GM21825 (cell line): ENCODE data around the gene KCNJ18.
"Not testable (repeated sequence)": the region's sequence is repeated elsewhere in the genome, so short reads cannot be mapped to it uniquely, and the experiment has no call there.

Experiments used
- ATAC-seq: cut with Tn5 transposase; IDR thresholded peaks from one replicate; pipeline ENCODE4 v1.9.1; 2021; ENCODE audit warnings: mild to moderate bottlenecking, moderate library complexity; ENCODE audit not compliant: unreplicated experiment

KCNJ18 gene

DNA sequence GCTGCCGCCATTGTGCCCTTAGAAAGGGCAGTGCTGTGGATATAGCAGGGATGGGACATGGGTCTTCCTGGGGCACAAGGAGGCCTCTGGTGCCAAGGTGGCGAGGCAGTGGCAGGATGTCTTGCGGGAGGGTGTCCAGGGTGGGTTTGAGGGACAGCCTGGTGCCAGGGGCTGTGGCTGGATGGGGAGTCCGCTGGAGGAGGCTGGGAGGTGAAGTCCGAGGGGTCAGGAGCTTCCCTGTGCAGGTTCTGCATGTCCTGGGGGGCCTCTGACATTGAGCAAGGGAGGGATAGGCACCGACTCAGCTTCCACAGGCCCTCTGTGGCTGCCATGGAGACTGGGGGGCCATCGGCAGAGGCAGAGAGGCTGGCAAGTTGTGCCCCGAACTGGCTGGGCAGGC lies 9.7 kb downstream of the KCNJ18 start:
- not testable (repeated sequence) for ATAC-seq

DNA sequence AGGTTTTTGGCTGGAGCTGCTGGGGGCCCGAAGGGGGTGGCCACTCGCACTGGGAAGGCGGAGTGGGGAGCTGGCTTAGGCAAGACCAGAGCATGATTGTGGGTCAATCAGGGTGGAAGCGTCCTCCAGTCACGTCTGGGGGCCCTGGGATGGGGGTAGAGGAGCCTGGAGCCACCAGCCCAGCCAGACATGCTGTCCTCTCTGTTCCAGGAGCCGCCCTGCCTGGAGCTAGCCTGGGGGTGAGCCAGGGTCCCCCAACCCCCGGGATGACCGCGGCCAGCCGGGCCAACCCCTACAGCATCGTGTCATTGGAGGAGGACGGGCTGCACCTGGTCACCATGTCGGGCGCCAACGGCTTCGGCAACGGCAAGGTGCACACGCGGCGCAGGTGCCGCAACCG lies 10.2 kb downstream of the KCNJ18 start:
- not testable (repeated sequence) for ATAC-seq

DNA sequence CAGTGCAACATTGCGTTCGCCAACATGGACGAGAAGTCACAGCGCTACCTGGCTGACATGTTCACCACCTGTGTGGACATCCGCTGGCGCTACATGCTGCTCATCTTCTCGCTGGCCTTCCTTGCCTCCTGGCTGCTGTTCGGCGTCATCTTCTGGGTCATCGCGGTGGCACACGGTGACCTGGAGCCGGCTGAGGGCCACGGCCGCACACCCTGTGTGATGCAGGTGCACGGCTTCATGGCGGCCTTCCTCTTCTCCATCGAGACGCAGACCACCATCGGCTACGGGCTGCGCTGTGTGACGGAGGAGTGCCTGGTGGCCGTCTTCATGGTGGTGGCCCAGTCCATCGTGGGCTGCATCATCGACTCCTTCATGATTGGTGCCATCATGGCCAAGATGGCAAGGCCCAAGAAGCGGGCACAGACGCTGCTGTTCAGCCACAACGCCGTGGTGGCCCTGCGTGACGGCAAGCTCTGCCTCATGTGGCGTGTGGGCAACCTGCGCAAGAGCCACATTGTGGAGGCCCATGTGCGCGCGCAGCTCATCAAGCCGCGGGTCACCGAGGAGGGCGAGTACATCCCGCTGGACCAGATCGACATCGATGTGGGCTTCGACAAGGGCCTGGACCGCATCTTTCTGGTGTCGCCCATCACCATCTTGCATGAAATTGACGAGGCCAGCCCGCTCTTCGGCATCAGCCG lies 10.8 kb downstream of the KCNJ18 start:
- ATAC-seq = not testable (repeated sequence)

DNA sequence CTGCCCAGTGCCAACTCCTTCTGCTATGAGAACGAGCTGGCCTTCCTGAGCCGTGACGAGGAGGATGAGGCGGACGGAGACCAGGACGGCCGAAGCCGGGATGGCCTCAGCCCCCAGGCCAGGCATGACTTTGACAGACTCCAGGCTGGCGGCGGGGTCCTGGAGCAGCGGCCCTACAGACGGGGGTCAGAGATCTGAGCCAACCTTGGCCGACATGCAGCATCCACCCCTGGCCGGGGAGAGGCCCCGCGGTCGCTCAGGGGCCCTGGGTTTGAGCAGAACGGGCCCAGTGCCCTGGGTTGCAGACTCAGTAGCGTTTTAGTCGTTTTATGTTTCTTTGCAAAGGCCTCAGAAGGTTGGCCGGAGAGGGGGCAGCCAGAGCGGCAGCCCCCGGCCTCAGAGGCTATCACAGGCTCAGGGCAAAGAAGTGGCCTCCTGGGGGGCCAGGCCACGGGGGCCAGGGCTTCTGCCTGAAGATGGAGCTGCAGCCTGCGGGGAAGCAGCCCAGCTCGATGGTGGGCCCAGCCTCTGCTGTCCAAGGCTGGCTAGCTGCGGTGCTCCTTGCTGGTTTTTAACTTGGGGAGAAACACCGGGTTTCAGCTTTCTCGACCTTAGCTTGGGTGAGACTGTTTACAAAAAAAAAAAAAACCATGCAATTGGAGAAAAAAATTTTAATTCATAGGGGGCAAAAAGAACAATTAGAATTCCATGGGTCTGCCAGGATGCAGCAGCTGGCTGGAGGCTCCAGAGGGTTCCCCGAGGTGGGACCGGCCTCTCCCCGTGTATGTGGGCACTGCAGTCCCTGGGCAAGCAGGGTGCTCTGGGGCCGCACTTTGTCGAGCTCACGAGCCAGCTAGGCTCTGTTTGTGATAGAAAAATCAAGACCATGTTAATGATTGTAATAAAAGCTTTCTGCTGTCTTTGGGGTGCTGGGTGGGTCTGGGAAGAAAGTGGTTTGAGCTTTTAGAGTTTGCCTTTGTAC lies 11.9 kb downstream of the KCNJ18 start:
- ATAC-seq = not testable (repeated sequence)

DNA sequence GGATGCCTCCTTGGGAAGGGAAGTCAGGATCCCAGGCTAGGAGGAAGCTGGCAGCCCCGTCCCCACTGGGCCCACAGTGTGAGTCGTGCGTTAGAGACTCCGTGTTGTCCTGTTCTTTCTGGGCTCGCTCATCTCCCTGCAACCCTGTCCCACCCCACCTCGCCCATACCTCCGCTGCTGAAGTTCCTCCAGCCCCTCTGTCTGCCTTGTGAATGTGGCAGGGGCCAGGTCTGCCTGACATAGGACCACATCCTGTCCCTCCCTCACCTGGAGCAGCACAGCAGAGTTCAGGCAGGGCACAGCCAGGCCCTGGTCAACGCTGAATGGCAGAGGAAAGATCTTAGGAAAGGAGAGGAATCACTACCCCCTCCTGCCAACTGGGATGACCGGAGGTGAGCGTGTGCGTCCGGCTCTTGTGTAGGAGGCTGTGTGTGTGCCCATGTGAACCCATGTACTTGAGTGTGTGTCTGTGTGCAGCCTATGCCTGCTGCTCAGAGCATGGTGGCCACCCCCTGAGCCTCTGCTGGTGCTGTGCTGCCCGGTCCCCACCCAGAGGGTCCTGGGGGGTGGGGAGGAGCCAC lies 12.8 kb downstream of the KCNJ18 start:
- ATAC-seq = no peak

DNA sequence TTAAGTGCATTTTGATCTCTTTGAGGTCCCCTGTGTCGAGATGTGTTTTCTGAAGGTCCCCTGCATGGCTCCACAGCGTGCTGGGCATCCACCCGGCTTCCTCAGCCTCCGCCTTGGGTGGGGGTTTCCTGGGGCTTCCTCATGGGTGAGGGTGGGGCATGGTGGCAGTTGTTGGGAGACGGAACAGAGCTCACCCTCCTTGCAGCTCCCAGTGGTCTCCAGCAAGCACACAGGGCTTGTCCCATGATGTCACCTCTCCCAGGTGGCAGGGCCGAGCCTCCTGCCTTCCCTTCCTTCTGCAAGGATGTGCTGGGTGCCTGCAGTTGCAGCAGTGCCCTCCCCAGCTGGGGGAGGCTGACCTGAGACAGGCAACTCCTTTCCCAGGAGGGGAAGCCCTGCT lies 13.4 kb downstream of the KCNJ18 start:
- not testable (repeated sequence) for ATAC-seq

DNA sequence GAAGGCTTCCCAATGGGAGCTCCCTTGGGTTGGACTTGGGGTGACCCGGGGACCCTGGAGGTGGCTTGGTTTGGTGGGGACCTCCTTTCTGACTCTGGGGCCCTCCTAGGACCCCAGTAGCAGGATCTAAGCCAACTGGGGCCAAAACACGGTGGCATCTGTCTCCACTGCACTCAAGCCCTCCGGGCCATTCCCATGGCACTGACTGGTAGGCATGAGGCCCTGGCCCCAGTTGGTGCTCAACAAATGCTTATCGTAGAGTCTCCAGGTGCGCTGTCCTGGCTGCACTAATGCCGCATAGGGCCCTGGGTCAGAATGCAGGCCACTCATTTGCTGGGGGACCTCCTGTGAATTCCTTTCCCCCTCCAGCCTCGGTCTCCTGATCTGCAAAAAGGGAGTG lies 14.2 kb downstream of the KCNJ18 start:
- not testable (repeated sequence) for ATAC-seq

DNA sequence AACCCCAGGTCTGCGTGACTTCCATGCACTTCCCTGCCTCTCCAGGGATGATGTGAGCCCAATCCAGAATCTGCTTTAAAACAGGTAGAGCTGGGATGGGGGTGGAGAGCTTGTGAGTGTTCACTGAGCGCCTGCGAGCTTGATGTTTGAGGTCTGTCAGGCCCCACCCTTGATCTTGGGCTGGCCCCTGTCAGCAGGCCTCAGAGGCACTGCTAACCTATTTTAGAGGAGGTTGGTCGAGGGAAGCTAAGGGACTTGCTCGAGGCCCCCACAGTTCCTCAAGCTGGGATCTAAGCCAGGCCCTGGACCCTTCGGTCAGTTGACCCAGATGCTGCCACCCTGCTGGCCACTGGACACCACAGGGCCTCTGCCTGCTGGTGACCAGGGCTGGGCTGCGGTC lies 14.8 kb downstream of the KCNJ18 start:
- ATAC-seq = not testable (repeated sequence)

DNA sequence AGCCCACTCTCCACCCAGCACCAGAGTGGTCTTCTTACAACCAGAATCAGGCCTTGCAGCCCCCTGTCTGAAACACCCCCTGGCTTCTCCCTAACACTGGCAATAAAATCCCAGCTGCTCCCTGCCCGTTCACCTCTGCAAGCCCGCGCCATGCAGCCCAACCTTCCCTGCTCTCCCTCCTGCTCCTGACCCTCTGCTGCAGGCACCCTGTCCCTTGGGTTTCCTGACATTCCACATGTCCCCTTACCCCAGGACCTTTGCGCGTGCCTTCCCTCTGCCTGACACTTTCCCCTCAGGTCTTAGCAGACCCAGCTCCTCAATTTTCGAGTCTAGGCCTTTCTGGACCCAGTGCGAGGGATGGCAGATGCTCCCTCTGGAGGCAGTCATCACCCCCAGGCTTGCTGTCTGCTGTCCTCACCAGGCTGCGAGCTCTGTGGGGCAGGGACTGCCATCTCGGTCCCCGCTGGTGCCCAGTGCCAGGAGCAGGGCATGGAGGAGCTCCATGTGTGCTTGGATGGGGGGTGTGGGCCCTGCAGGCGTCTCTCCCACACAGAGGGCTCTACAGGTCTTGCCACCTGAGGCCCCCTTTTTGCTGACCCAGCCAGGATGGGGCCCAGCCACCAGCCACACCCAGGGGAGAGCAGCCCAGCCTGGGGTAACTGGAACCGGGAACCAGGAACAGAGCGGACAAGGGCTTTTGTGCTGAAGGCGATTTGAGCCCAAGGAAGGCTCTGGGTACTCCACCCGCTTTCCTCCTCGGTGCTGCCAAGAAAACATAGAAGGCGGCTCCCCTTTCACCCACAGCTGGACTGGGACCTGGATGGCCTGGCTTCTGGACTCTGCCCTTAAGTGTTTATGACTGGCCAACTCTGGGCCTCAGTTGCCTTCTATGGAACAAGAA lies 15.6 kb downstream of the KCNJ18 start:
- not testable (repeated sequence) for ATAC-seq

DNA sequence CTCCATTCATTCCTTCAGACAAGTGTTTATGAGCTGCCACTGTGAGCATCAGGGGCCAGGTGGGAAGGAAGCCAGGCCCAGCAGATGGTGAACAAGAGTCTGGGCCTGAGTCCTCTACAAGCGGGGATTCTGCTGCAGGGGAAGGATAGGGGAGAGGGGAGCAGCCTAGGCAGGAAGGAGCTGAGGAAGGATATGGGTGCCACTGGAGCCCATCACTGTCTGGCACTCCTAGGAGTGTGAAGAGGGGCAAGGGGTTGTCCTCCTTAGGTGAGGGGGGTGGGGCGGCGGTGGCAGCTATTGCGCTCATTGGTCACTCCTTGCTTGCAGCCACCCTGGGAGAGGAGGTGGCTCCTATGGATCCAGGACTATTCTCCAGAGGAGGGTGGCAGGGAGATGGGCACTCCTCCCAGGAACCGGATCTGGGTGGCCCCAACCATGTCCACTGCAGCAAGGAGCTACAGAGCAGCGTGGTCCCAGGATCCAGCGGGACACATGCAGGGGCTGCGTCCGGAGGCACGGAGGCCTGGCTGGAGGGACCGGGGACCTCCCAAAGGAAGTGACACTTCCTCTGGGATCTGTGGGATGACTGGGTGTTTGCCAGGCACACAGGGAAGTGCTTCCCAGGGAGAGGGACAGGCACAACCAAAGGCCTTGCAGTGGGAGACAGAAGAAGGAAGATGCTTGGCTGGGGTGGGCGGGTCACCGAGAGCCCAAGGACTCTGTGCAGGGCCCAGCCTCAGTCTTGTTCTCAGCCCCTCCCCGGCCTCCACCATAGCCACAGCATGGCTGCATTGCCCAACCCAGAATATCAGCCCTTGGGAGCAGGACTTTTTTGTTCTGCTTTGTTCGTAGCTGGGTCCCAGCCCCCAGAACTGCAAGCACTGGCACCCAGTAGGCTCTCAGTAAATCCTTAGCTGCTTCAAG lies 16.6 kb downstream of the KCNJ18 start:
- not testable (repeated sequence) for ATAC-seq

DNA sequence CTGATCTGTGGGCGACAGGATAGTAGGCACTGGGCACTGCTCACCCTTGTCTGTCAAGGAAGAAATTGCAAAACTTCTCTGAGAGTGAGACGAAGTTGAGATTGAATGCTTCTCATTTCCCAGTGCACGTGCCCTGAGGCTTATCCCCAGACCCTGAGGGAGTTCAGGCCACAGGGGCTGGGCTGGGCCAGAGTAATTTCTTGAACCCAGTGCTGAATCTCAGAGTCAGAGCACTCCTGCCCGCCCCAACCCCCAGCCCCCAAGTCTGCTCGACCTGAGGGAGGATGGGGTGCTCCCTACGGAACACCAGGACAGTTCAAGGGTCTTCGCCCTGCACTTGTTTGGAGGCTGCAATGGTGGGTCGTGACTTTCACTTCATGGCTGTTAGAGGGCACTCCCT lies 17.7 kb downstream of the KCNJ18 start:
- not testable (repeated sequence) for ATAC-seq

DNA sequence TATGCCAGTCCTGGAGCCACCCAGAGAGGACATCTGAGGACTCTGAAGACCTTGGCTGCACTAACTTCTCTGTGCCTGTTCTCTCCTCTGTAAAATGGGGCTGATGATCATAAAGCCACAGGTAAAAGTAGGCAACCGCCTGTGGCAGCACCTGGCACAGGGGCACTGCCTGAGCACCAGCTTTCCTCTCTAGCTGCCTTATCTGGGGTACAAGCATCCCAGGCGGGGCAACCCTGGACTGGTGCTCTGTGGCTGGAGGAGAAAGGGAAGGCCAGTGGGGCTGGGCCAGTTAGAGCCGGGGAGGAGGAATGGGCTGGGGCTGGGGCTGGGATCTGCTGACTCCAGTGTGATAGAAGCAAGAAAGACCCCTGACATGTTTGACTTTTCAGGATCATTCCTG lies 18.2 kb downstream of the KCNJ18 start:
- ATAC-seq = not testable (repeated sequence)

DNA sequence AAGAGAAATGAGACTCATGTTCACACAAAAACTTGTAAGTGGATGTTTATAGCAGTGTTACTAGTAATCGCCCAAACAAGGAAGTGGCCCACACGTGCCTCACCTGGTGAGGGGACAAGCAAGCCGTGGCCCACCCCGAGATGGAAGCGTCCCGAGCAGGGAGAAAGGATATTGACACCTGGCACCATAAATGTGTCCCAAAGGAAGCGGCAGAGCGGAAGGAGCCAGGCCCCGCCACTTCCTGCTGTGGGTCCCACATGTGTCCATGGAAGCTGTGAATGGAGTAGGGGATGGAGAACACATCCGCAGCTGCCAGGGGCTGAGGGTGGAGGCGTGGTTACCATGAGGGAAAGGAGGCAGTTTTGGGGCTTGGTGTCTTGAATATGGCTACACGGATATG lies 18.9 kb downstream of the KCNJ18 start:
- ATAC-seq = no peak

DNA sequence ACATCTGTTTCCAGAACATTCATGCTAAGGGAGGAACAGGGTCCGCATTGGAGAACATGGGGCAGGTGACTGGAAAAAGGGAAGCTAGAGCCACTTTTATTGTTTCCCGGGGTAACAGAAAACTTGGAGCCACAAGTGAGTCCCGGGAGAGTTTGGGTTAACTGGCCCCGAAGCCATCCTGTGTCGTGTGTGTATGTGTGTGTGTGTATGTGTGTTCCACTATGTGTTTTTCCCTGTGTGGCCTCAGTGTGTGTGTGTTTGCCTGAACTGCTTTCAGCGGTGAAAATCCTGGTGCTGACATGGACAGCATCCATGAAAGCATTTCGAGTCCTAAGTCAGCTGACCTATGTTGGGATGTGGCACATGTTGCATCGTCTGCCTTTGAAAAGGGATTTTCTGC lies 20.7 kb downstream of the KCNJ18 start:
- ATAC-seq = not testable (repeated sequence)

DNA sequence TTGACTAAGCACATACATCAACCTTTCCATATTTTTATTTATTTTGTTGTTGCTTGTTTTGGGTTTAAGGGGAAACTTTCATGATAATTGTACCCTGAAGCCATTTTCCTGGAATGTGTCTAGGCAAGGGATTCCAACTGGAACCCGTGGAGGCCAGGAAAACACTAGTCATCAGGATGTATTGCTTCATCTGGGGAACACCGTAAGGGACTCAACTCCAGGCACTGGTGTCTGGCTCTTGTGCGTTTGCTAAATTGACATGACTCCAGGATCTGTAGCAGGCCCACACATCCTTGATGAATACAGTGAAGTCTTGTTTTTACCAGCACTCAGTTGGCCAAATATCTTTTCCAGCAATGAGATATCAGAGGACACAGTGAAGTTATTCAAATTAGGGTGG lies 21.3 kb downstream of the KCNJ18 start:
- ATAC-seq = not testable (repeated sequence)

DNA sequence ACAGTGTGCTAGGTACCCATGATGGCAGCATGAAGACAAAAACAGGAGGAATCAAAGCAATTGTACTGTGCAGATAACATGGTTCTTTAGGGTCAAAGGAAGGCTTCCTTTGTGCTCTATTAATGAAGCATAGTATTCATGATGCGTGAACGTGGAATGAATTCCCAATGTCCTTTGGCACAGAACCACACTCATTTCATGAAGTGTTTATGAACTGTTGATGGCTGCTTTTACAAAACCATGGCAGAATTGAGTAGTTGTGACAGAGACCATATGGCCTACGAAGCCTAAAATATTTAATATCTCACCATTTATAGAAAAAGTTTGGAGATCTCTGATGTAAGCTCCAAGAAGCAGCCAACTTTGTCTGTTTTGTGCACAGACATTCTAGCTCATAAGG lies 22.4 kb downstream of the KCNJ18 start:
- not testable (repeated sequence) for ATAC-seq

DNA sequence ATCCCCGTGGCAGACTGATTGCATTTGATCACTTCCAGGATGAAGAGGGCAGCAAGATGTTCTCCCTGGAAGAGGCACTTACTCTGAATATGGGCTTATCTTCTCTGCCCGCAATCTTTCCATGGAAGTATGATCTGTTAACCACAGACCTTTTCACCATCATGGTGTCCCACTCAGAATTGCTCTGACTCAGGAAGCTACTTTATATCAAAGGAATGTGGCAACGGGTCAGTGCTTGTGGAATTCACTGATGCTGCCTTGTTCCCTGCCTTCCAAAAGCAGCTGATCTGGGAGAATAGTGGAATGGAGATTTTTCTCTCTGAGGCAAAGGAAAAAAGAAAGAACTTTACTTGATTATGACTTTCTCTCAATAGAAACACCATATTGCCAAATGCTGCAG lies 23.6 kb downstream of the KCNJ18 start:
- not testable (repeated sequence) for ATAC-seq

DNA sequence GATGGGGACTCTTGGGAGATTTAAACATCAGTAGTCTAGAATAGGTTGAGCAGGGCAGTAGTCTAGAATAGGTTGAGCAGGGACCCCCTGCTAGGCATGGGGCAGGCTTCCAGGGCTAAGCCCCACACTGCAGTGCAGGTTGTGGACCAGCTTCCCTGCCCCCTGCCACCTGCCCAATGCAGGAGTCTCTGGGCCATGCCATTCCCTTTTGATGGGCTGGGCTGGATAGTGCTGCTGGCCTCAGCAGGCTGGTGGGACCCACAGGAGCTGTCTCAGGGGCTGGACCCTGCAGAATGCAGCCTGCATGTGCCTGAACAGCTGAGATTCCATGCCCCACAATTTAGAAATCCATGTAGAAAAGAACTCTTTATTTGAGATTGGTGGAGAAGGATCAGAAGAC lies 26.6 kb downstream of the KCNJ18 start:
- not testable (repeated sequence) for ATAC-seq

DNA sequence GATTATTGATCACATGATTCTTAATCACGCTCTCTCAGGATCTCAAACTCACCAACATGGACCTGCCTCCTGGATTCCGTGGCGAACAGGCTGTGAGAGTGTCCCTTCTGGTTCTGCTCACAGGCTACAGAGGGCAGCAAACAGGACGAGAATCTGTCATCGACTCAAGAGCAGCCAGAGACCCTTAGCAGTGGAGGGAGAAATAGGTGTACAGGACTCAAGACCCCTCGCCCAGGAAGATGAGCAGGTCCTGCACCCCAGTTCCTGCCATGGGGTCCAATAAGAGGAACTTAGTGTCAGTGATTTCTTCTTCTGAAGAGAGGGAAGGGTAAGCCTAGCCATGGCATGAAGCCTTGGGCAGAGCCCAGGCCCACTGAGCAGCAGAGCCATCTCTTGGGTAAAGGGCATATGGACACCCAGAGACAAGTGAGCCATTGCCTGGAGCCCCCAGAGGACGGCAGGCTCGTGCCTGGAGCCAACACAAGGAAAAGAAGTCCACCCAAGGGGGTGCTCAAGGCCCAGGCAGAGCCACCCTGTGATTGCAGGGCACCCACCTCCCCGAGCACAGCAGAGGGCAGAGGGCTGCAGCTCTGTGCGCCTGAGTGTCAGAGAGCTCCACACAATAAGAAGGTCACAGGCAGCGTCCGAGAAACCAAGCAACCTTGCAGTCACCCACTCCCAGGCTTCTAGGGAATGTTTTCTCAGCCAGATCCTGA lies 27.3 kb downstream of the KCNJ18 start:
- ATAC-seq = not testable (repeated sequence)
